LNCAP (cell line): ENCODE measurements around the gene ASGR2.

Experiments
- TF ChIP-seq, protein P1 (sequence below): fragments of 450-650 bp; IDR thresholded peaks from 2 replicates; pipeline ENCODE4 v1.5.1; 2017; ENCODE audit warnings: mild to moderate bottlenecking

The ASGR2 gene

DNA sequence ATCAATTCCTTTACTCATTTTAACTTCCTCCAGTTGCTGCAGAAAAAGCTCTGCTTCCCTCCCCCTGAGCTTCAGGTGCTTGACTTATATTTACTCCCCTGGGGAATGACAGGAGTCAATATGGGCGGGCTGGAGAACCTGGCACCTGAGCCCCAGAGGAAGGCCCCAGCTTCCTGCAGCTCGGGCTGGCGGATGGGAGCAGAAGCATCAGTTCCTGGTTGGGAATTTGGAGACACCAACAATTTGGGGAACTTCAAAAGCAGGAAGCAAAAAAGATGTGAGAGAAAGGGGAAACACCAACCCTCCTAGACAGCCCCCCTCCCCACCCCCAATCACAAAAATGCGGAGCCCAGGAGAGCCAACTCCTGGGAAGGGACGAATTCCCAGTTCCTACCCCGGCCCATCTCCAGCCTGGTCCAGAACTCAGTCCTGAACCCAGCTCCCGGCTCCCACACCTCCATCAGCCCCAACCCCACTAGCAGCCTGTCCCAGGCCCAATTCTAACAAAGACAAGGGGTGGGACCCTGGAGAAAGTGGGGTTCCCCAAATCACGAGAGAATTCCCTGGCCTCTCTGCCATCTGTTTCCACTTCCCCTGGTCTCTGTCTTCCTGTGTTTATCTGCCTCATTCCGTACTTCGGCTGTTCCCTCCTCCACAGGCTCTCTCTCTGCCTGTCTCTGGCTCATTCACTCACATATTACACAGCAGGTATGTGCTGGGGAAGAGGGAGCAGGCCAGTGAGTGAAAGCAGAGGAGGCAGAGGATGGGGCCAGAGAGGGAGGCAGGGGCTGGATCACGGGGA is 16.2 kb upstream of the ASGR2 start:
- TF ChIP-seq, protein P1, sequence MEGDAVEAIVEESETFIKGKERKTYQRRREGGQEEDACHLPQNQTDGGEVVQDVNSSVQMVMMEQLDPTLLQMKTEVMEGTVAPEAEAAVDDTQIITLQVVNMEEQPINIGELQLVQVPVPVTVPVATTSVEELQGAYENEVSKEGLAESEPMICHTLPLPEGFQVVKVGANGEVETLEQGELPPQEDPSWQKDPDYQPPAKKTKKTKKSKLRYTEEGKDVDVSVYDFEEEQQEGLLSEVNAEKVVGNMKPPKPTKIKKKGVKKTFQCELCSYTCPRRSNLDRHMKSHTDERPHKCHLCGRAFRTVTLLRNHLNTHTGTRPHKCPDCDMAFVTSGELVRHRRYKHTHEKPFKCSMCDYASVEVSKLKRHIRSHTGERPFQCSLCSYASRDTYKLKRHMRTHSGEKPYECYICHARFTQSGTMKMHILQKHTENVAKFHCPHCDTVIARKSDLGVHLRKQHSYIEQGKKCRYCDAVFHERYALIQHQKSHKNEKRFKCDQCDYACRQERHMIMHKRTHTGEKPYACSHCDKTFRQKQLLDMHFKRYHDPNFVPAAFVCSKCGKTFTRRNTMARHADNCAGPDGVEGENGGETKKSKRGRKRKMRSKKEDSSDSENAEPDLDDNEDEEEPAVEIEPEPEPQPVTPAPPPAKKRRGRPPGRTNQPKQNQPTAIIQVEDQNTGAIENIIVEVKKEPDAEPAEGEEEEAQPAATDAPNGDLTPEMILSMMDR: no peak

GRCh38 chr17:7129311-7129710 is 14.7 kb upstream of the ASGR2 start:
- TF ChIP-seq, protein P1: no peak

- TF ChIP-seq, protein P1: no peak
These were observed 13.5 kb upstream of the ASGR2 start for GRCh38 chr17:7128160-7128559.

- TF ChIP-seq, protein P1: no peak
These were observed 10.3 kb upstream of the ASGR2 start for GRCh38 chr17:7124923-7125322.

- TF ChIP-seq, protein P1: no peak
These were observed 9.2 kb upstream of the ASGR2 start for GRCh38 chr17:7123844-7124243.

DNA sequence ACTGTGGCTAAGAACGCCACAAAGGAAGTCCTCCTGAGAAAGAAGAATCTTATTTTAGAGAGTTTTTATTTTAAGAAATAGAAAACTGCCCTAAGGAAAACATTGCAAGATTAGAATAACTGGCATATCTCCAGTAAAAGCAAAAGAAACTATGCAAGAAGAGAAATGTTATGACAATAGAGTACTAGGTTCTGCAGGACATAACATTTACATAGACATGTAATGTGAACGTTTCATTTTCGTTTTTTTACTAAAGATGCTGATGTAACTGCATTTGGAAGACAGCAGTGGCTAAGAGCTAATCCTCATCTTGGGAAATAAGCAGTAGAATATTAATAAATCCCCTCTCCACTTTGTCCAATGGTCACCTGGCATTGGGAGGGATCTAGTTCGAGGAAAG is 7.8 kb upstream of the ASGR2 start:
- TF ChIP-seq, protein P1: no peak

GRCh38 chr17:7120123-7120522 is 5.5 kb upstream of the ASGR2 start:
- TF ChIP-seq, protein P1: no peak
